ENCODE data around the gene ADORA2B. TPM values are rescaled to one million over a fixed set of nuclear protein-coding genes. Genes with fewer than 3 reads are reported as not detected.
"Not testable (repeated sequence)": the region's sequence is repeated elsewhere in the genome, so short reads cannot be mapped to it uniquely, and the experiment has no call there.

Gene ADORA2B
- total RNA-seq, 2 experiments from 2014 or later, result 2.1 to 2.6 TPM

GRCh38 chr17:15920758-15921239 lies 24.1 kb upstream of the ADORA2B start:
- POLR2A ChIA-PET, result no interaction called here
- CTCF ChIA-PET, result no interaction called here

GRCh38 chr17:15921640-15922039 lies 23.3 kb upstream of the ADORA2B start:
- POLR2A ChIA-PET, result no interaction called here
- CTCF ChIA-PET, result no interaction called here

- ChIA-PET CTCF (no interaction called here), POLR2A (no interaction called here)
Measured at GRCh38 chr17:15922586-15922985, 22.3 kb upstream of the ADORA2B start.

- ChIA-PET CTCF (no interaction called here), POLR2A (no interaction called here)
Measured at GRCh38 chr17:15926039-15926740, 18.7 kb upstream of the ADORA2B start.

- CTCF ChIA-PET, result no interaction called here
Measured at GRCh38 chr17:15928286-15928785, 16.6 kb upstream of the ADORA2B start.

GRCh38 chr17:15929941-15930340 lies 15.0 kb upstream of the ADORA2B start:
- ChIA-PET POLR2A (no interaction called here), CTCF (interaction anchor here (1.4 kb wide), 1 partner anchor 15 kb away, joined by 5 read pairs; the partner anchor contains the start of gene ADORA2B)

More at GRCh38 chr17:15928286-15928785, 16.6 kb upstream of the ADORA2B start:
- POLR2A ChIA-PET, result no interaction called here

- CTCF ChIA-PET, result interaction anchor here (1.4 kb wide), 1 partner anchor 15 kb away, joined by 5 read pairs; the partner anchor contains the start of gene ADORA2B
- POLR2A ChIA-PET, result no interaction called here
Measured at GRCh38 chr17:15930426-15930825, 14.5 kb upstream of the ADORA2B start.

- POLR2A ChIA-PET, result interaction anchor here (0.6 kb wide), 1 partner anchor 257 kb away, joined by 3 read pairs; no protein-coding TSS in a partner anchor
- CTCF ChIA-PET, result no interaction called here
Measured at GRCh38 chr17:15931394-15931793, 13.5 kb upstream of the ADORA2B start.

GRCh38 chr17:15934866-15935265 lies 10.1 kb upstream of the ADORA2B start:
- POLR2A ChIA-PET, result no interaction called here
- CTCF ChIA-PET, result no interaction called here

- POLR2A ChIA-PET, result no interaction called here
- CTCF ChIA-PET, result interaction anchor here (0.6 kb wide), 1 partner anchor 1974 kb away, joined by 4 read pairs; no protein-coding TSS in a partner anchor
Measured at GRCh38 chr17:15935891-15936290, 9.0 kb upstream of the ADORA2B start.

- POLR2A ChIA-PET, result not testable (repeated sequence)
- CTCF ChIA-PET, result interaction anchor here (0.6 kb wide), 1 partner anchor 56 kb away, joined by 3 read pairs; no protein-coding TSS in a partner anchor
Measured at GRCh38 chr17:15936481-15936880, 8.4 kb upstream of the ADORA2B start.

- ChIA-PET CTCF (interaction anchor here (0.7 kb wide), 1 partner anchor 56 kb away, joined by 4 read pairs; no protein-coding TSS in a partner anchor), POLR2A (no interaction called here)
Measured at GRCh38 chr17:15941781-15942180, 3.1 kb upstream of the ADORA2B start.

- POLR2A ChIA-PET, result no interaction called here
- CTCF ChIA-PET, result no interaction called here
Measured at GRCh38 chr17:15942207-15942833, 2.6 kb upstream of the ADORA2B start.

- POLR2A ChIA-PET, result interaction anchor here (0.6 to 0.8 kb wide), 2 partner anchors 14 to 15 kb away, joined by 3 read pairs; no protein-coding TSS in a partner anchor
- CTCF ChIA-PET, result interaction anchor here (1.1 to 1.8 kb wide), 2 partner anchors 14 to 53 kb away, joined by 5 read pairs; no protein-coding TSS in a partner anchor
Measured at GRCh38 chr17:15943971-15944758, 765 bp upstream of the ADORA2B start.

GRCh38 chr17:15945527-15946191 lies 729 bp downstream of the ADORA2B start:
- CTCF ChIA-PET, result interaction anchor here (0.6 to 2.2 kb wide), 5 partner anchors 13 to 116 kb away, joined by 3 to 12 read pairs (median 5); partner anchors contain the start of genes TTC19 and ZSWIM7
- POLR2A ChIA-PET, result no interaction called here

- ChIA-PET POLR2A (no interaction called here), CTCF (interaction anchor here (0.9 to 2.2 kb wide), 2 partner anchors 52 to 117 kb away, joined by 3 to 12 read pairs; partner anchors contain the start of genes TTC19 and ZSWIM7)
Measured at GRCh38 chr17:15946611-15947120, 1.7 kb downstream of the ADORA2B start.

GRCh38 chr17:15947271-15947670 lies 2.3 kb downstream of the ADORA2B start:
- POLR2A ChIA-PET, result no interaction called here
- CTCF ChIA-PET, result interaction anchor here (0.9 to 1.1 kb wide), 2 partner anchors 51 to 117 kb away, joined by 3 to 5 read pairs; partner anchors contain the start of genes TTC19 and ZSWIM7

- ChIA-PET POLR2A (no interaction called here), CTCF (interaction anchor here (0.9 to 1.1 kb wide), 2 partner anchors 51 to 118 kb away, joined by 3 to 5 read pairs; partner anchors contain the start of genes TTC19 and ZSWIM7)
Measured at GRCh38 chr17:15947976-15948752, 3.2 kb downstream of the ADORA2B start.

Data from activated CD8-positive, alpha-beta memory T cell treated with anti-CD3 and anti-CD28 coated beads for 36 hours (primary cell).